GM21576 (cell line): ENCODE data around the gene SCGB3A2.
A peak's percentile ranks its signal among the peaks of the same experiment; 100 is the strongest.

ENCODE experiments used
- ATAC-seq: cut with Tn5 transposase; IDR thresholded peaks from one replicate; pipeline ENCODE4 v1.9.1; 2021; ENCODE audit warnings: mild to moderate bottlenecking, moderate library complexity; ENCODE audit not compliant: unreplicated experiment

The SCGB3A2 gene

GRCh38 chr5:147902609-147903115 is 24.2 kb downstream of the SCGB3A2 start:
- no peak for ATAC-seq

- no peak for ATAC-seq
Measured at GRCh38 chr5:147904110-147904509, 25.6 kb downstream of the SCGB3A2 start.

- ATAC-seq: no peak
Measured at GRCh38 chr5:147906326-147907095, 28.0 kb downstream of the SCGB3A2 start, which contains the start of gene C5orf46. C5orf46 (minus strand) TSS chr5:147906538; CDS start chr5:147906501, 37 bp downstream.

- no peak for ATAC-seq
Measured at GRCh38 chr5:147911427-147911826, 32.9 kb downstream of the SCGB3A2 start.

- no peak for ATAC-seq
Measured at GRCh38 chr5:147912011-147912410, 33.5 kb downstream of the SCGB3A2 start.

- ATAC-seq: no peak
Measured at GRCh38 chr5:147913786-147914185, 35.3 kb downstream of the SCGB3A2 start.

- no peak for ATAC-seq
Measured at GRCh38 chr5:147918101-147918685, 39.7 kb downstream of the SCGB3A2 start.

GRCh38 chr5:147918899-147919298 is 40.4 kb downstream of the SCGB3A2 start:
- no peak for ATAC-seq

- ATAC-seq: no peak
Measured at GRCh38 chr5:147920420-147921030, 42.0 kb downstream of the SCGB3A2 start.

GRCh38 chr5:147921136-147921535 is 42.6 kb downstream of the SCGB3A2 start:
- ATAC-seq: no peak

- no peak for ATAC-seq
Measured at GRCh38 chr5:147925020-147925419, 46.5 kb downstream of the SCGB3A2 start.

GRCh38 chr5:147927901-147928300 is 49.4 kb downstream of the SCGB3A2 start:
- no peak for ATAC-seq

GRCh38 chr5:147930769-147931168 is 52.3 kb downstream of the SCGB3A2 start:
- peak; percentile 82 for ATAC-seq
